HG03565 (cell line): ENCODE data around the gene CRYBG3.

Experiments used
- ATAC-seq: cut with Tn5 transposase; IDR thresholded peaks from one replicate; pipeline ENCODE4 v1.9.1; 2021; ENCODE audit warnings: mild to moderate bottlenecking, moderate library complexity; ENCODE audit not compliant: unreplicated experiment

CRYBG3 gene

GRCh38 chr3:97835761-97836160, 13.9 kb downstream of the CRYBG3 start:
- ATAC-seq: no peak

- no peak for ATAC-seq
Observed at GRCh38 chr3:97838393-97838792, 16.6 kb downstream of the CRYBG3 start.

DNA sequence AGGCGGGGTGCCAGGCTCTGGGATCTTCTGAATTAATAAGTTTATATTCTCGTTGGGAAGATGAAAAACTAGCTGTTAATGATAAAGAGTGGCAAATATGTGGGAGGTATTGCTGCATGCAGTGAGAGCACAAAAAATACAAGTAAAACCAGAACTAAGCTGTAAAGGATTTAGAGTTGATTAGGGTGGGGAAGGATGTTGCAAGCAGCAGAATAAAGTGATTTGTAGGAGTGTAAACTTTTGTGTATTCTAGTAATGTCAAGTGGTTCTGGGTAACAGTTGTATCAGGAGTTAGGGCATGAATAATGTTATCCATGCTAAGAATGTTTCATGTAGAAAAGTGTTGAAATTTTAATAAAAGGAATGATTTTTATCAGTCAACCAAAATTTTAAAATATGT, 18.1 kb downstream of the CRYBG3 start:
- no peak for ATAC-seq

DNA sequence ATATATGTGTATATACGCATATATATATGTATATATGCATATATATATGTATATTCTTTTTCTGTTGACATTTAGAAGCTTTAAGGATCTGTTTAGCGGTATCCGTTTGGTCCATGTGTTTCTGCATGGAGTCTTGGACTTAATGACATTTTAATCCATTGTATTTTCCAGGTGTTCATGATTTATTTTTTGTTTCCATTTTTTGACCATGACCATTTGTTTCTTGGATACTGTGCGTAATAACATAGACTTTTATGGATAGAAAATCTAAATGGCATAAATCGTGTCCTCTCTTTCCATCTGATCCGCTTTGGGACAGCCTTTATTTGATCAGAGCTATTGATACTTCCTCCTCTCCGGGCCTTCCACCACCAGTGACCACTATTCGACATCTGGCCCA, 19.5 kb downstream of the CRYBG3 start:
- no peak for ATAC-seq

- no peak for ATAC-seq
Observed at GRCh38 chr3:97841956-97842355, 20.1 kb downstream of the CRYBG3 start.

DNA sequence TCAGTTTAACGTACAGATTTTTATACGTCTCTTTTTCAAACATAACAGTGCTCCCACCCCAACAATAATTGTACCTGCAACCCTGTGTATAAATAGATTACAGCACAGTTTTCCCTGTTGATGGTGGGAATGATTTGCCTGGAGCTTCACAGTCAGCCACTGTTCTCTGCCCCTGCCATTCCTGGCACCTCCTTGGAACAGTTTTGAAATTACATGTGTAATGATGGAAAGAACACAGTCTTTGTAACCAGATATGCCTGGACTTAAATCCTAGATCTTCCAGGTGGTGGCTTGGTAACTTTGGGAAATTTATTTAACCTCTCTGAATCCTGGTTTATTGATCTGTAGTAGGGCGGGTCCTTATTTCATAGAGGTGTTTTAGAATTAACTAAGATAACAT, 27.0 kb downstream of the CRYBG3 start:
- ATAC-seq: no peak

DNA sequence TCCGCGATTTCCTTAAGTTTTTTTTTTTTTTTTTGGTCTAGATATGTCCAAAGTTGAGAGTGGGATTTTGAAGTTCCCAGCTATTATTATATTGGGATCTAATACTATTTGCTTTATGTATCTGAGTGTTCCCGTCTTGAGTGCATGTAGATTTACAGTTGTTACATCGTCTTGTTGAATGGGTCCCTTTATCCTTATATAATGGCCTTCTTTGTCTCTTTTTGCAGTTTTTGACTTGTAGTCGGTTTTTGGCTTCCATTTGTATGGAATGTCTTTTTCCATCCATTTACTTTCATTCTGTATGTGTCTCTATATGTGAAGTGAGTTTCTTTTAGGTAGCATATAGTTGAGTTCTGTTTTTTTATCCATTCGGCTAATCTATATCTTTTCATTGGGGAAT, 35.6 kb downstream of the CRYBG3 start:
- ATAC-seq: no peak

DNA sequence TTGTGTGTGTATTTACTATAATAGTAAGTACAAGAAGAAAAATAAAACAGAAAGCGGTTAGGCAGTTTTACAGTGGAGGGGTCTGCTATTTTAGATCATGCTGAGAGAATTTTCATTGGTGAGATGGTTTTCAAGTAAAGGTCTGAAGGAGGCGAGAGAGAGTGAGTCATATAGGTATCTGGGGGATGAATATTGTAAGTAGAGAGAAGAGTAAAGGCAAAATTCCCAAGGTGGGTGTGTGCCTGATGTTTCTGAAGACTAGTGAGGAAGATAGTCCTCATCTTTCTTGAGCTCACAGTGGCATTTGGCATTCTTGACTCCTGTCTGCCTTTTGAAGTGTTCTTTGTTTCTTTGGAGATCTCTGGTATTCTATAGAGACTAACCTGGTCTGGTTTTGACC, 38.6 kb downstream of the CRYBG3 start:
- ATAC-seq: no peak

GRCh38 chr3:97862582-97862981, 40.8 kb downstream of the CRYBG3 start:
- no peak for ATAC-seq

- ATAC-seq: no peak
Observed at GRCh38 chr3:97863031-97863430, 41.2 kb downstream of the CRYBG3 start.

- no peak for ATAC-seq
Observed at GRCh38 chr3:97863775-97864174, 42.0 kb downstream of the CRYBG3 start.

- no peak for ATAC-seq
Observed at GRCh38 chr3:97871186-97871585, 49.4 kb downstream of the CRYBG3 start.

DNA sequence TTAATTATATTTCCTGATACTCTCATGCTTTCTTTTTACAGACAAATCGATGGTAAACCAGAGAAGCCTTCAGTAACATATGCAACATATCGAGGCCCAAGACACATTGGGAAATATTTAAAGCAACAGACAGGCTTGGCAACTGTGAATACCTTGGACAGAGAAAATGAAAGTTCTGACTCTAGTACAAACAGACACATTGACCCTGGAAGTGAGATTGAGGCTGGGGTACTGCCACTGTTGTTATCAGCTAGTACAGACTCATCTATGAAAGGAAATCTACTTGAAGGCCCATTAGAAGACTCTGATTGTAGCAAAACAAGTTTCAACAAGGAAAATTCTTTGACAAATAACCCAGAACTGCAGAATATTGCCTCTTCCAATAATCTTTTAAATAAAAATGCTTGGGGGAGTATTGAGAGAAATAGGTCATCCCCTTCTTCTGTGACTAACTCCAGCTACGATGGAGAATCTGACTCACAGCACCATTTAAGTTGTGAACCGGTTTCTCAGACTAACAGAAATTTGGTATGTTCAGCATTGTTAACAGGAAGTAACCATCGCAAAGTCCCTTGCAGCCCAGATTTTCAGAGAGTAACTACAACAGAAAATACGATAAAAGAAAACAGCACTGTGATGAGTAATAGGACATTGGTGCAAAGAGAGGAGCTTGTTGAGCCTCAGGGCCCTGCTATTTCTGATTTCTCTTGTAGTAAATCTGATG, 50.2 kb downstream of the CRYBG3 start:
- ATAC-seq: no peak

GRCh38 chr3:97872525-97873042, 50.8 kb downstream of the CRYBG3 start:
- ATAC-seq: no peak

DNA sequence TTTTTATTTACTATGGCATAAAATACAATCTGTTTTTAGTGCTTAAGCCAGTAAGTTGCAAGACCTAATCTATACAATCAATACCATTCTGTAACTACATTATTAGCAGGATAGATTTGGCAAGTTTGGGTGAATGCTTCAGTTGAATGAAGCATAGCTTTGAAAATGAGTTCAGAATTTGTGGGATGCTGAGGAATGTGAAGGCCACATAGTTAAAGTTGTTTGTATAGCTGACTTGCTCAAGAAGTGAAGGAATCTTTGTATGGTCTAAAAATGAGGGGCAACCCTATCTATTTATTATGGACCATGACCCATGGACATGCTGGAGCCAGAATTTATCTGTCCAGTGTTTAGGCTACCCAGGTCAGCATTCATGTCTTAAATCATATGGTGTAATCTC, 58.5 kb downstream of the CRYBG3 start:
- no peak for ATAC-seq

DNA sequence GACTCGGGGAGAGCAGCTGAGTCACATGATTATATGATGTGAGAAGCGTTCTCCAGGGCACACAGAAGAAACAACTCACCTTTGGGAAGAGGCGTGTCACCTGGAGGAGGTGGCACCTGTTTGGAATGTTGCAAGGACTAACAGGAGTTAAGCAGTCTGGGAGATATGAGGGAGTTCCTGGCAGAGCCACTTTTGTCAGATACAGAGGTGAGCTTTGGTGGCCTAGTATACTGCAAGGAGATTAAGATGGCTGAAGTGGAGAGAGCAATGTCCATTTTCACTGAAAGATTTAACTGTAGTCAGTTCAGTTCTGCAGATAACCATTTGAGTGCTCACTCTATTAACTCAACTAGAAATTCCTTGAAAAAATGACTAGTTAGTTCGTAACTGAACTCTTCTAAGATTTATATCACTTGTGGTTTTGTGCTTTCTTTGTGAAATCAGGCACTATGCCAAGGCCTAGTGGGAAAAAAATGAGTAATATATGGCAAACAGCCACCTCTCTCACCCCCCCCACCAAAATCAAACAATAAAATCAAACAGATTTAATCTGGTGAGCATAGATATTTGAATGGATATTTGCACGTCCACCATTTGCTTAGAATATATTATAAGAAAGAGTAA, 61.3 kb downstream of the CRYBG3 start:
- ATAC-seq: no peak

DNA sequence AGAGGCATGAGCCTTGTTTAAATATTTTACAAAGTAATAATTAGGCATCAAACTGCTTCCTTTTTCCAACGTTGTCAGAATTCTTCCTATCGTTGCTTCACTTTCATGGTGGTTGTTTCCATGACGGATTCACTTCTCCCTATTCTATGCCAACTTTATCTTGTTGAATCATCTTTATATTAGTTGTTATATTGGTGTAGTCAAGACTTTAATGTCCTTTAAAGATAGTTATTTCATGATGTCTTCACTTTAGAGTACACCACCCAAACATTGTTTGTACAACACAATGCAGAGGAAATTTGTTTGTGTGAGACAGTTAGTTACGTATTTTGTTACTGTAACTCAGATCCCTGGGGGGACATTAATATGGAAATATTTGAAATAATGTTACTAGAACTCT, 61.9 kb downstream of the CRYBG3 start:
- ATAC-seq: no peak

DNA sequence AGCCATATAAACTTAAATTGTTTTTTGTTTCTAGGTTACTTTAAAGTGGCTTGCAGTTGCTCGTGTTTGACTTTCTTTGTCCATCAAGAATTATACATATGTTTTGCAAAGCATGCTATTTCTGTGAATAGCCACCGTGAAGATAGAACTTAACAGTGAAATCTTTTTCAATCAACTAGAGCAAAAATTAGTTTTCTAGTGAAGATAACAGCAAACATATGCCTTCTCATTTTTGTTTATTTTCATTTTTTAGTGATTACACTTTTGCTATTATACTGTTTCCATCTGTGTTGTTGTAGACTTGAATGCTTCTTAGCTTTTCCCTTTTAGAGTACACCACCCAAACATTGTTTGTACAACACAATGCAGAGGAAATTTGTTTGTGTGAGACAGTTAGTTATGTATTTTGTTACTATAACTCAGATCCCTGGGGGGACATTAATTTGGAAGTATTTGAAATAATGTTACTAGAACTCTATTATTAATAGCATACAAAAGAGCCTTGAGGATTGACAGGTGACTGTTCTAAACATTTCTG, 62.8 kb downstream of the CRYBG3 start:
- ATAC-seq: no peak

GRCh38 chr3:97885931-97886824, 64.4 kb downstream of the CRYBG3 start:
- ATAC-seq: no peak

- ATAC-seq: no peak
Observed at GRCh38 chr3:97889814-97890213, 68.0 kb downstream of the CRYBG3 start.

GRCh38 chr3:97892852-97893251, 71.0 kb downstream of the CRYBG3 start:
- ATAC-seq: no peak
